H7 (cell line): ENCODE data around the gene FKBP8. TPM values are rescaled to one million over a fixed set of nuclear protein-coding genes. Genes with fewer than 3 reads are reported as not detected.
"Not testable (repeated sequence)": the region's sequence is repeated elsewhere in the genome, so short reads cannot be mapped to it uniquely, and the experiment has no call there.

ENCODE experiments used
- DNase-seq: peaks from one replicate; pipeline ENCODE4 v3.0.0; 2012
- H3K27me3 ChIP-seq: 2 replicates; pipeline ENCODE4 v1.6.0; 2011; ENCODE audit warnings: mild to moderate bottlenecking, low read length; ENCODE audit not compliant: control insufficient read depth, insufficient read depth
- H3K36me3 ChIP-seq: replicated peaks from 2 replicates; pipeline ENCODE4 v1.5.1; 2011; ENCODE audit warnings: low read length; ENCODE audit not compliant: control insufficient read depth, insufficient read depth
- H3K4me3 ChIP-seq: 2 replicates; pipeline ENCODE4 v1.5.1; 2011; ENCODE audit warnings: low read depth, mild to moderate bottlenecking, control low read depth, low read length, moderate library complexity; ENCODE audit not compliant: insufficient read depth
- total RNA-seq: library from RNA; depleted of rRNA; stranded (reverse); fragments of >200 nt; shearing (Covaris generic); gene quantifications from 2 replicates; pipeline ENCODE4 v1.2.3, GENCODE V29; 2014

The FKBP8 gene
- total RNA-seq, 1 experiment from 2014 or later: 446 TPM

DNA sequence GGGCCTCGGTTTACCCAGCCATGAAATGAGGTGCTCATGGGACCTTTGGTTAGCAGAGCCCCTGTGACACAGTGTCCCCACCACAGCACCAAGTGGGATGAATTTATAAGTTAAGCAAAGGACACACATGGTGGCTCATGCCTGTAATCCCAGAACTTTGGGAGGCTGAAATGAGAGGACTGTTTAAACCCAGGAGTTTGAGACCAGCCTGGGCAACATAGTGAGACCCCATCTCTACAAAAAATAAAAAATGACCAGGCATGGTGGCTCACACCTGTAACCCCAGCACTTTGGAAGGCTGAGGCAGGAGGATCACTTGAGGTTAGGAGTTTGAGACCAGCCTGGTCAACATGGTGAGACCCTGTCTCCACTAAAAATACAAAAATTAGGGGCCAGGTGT, 3.2 kb downstream of the FKBP8 start:
- peaks cover 28% of the 10 kb centered on the region for H3K36me3 ChIP-seq
- DNase-seq, H3K27me3 ChIP-seq, H3K4me3 ChIP-seq: not testable (repeated sequence)

DNA sequence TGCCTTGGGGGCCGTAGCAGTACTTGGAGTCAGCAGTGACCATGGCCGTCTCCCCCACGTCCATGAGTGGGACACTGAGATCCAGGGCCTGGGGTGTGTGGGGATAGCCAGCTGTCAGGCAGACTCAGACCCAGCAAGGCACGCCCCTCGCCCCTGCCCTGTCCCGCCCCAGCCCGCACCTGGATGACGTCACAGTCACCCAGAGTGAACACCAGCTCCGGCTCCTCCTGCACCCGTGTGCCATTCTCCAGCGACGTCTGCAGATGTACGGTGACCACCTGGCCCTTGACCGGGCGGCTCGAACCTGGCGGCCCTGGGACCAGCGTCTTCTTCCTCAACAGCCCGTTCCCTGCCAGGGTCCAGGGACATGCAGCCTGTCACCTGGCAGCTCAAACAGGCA, 4.0 kb downstream of the FKBP8 start:
- H3K36me3 ChIP-seq: peaks cover 28% of the 10 kb centered on the region
- no peaks in the 10 kb centered on the region for H3K27me3 ChIP-seq

GRCh38 chr19:18538115-18538514, 5.3 kb downstream of the FKBP8 start:
- Histone ChIP-seq H3K27me3 (no peaks in the 10 kb centered on the region), H3K36me3 (peaks cover 31% of the 10 kb centered on the region), H3K4me3 (no peak overlapping the region)
- peak; percentile 37 for DNase-seq

More for the DNA sequence above, 4.0 kb downstream of the FKBP8 start:
- H3K4me3 ChIP-seq: no peak overlapping the region
- DNase-seq: peak; percentile 37

- H3K36me3 ChIP-seq: peaks cover 38% of the 10 kb centered on the region
Observed at GRCh38 chr19:18537431-18537830, 5.9 kb downstream of the FKBP8 start.

DNA sequence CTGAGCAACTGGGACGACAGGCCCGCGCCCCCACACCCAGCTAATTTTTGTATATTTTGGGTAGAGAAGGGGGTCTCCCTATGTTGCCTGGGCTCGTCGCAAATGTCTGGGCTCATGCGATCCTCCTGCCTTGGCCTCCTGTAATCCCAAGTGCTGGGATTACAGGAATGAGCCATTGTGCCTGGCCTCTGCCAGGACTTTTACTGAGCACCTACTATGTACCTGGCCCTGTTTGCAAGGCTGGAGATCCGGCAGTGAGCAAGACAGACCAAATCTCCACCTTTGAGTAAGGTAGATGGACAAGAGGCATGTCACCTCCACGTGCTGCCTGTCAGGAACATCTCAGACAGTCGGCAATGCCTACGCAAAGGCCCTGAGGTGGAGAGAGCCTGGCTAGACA, 6.9 kb downstream of the FKBP8 start:
- no peak for DNase-seq
- H3K36me3 ChIP-seq: peaks cover 40% of the 10 kb centered on the region
- H3K27me3 ChIP-seq: no peaks in the 10 kb centered on the region
- H3K4me3 ChIP-seq: no peak overlapping the region

More at GRCh38 chr19:18537431-18537830, 5.9 kb downstream of the FKBP8 start:
- no peak overlapping the region for H3K4me3 ChIP-seq
- H3K27me3 ChIP-seq: no peaks in the 10 kb centered on the region
- peak; percentile 24 for DNase-seq

- Histone ChIP-seq H3K36me3 (peaks cover 32% of the 10 kb centered on the region), H3K27me3 (no peaks in the 10 kb centered on the region), H3K4me3 (no peak overlapping the region)
- DNase-seq: peak; percentile 40
Observed at GRCh38 chr19:18533058-18533457, 10.3 kb downstream of the FKBP8 start.

DNA sequence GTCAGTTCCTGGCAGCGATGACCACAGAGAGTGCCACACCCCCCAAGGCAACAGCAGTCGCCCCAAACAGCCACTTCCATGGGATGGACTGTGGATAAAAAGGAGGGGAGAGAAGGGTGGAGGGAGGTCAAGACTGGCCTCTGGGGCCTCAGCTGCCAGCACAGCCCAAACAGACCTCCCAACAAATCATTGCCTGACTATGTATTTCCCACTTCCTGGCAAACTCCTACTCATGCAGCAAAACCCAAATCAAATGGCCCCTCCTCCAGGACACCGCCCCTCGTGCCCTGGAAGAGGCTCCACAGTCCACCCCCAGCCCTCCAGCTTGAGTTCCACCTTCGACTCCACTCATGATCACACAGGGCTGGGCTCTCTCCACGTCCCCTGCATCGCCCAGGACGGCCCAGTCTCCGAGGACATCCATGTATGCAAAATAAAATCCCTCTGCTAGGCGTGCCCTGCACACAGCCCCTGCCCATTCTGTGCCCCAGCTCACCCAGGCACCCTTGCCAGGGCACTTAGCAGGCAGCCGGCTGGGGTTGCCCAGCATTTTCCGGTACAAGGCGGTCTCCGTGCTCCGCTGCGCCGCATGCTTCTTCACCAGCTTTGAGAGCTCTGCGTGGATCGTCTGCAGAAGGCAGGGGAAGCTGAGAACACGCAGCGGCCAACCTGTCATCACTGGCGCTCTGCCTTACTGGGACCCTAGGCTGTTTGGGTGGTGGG, 11.0 kb downstream of the FKBP8 start:
- H3K27me3 ChIP-seq: no peaks in the 10 kb centered on the region
- H3K36me3 ChIP-seq: peaks cover 30% of the 10 kb centered on the region
- no peak overlapping the region for H3K4me3 ChIP-seq
- peak; percentile 29 for DNase-seq

- no peak overlapping the region for H3K4me3 ChIP-seq
- H3K27me3 ChIP-seq: no peaks in the 10 kb centered on the region
- no peak for DNase-seq
- H3K36me3 ChIP-seq: peaks cover 25% of the 10 kb centered on the region
Observed at GRCh38 chr19:18531485-18531884, 11.9 kb downstream of the FKBP8 start.

- Histone ChIP-seq H3K36me3 (peaks cover 18% of the 10 kb centered on the region), H3K27me3 (no peaks in the 10 kb centered on the region)
Observed at GRCh38 chr19:18529782-18530181, 13.6 kb downstream of the FKBP8 start.

DNA sequence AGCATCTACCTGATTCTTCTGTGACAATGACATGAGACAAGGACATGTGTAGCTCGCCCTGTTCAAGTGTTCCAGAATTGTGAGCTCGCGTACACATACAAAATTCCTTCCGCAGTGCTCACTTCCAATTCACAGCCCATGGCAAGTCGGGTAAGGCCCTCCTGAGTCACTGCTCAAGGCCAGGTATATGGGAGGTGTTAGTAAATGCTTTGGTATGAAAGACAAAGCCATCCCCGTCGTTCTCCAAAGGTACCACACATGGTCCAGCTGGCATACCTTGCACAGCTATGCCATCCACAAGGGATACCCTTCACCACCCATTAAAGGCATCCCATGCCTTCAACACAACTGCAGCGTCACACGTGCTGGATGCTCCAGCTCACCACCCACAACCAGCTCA, 17.1 kb downstream of the FKBP8 start:
- H3K4me3 ChIP-seq: no peak overlapping the region
- no peaks in the 10 kb centered on the region for H3K27me3 ChIP-seq
- peaks cover 2% of the 10 kb centered on the region for H3K36me3 ChIP-seq
- no peak for DNase-seq

More at GRCh38 chr19:18529782-18530181, 13.6 kb downstream of the FKBP8 start:
- no peak for DNase-seq
- H3K4me3 ChIP-seq: no peak overlapping the region

- no peak overlapping the region for H3K4me3 ChIP-seq
- peak; percentile 64 for DNase-seq
- no peaks in the 10 kb centered on the region for H3K36me3 ChIP-seq
- H3K27me3 ChIP-seq: no peaks in the 10 kb centered on the region
Observed at GRCh38 chr19:18523841-18524240, 19.5 kb downstream of the FKBP8 start.

DNA sequence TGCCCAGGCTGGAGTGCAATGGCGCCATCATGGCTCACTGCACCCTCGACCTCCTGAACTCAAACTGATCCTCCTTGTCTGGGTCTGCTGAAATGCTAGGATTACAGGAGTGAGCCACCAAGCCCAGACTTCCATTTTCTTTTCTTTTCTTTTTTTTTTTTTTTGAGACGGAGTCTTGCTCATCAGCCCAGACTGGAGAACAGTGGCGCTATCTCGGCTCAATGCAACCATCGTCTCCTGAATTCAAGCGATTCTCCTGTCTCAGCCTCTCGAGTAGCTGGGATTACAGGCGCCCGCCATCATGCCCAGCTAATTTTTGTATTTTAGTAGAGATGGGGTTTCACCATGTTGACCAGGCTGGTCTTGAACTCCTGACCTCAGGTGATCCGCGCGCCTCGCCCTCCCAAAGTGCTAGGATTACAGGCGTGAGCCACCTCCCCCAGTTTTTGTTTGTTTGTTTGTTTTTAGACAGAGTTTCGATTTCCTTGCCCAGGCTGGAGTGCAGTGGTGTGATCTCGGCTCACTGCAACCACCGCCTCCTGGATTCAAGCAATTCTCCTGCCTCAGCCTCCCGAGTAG, 20.4 kb downstream of the FKBP8 start:
- H3K36me3 ChIP-seq, DNase-seq, H3K27me3 ChIP-seq: not testable (repeated sequence)
- 0 out of 2 replicates have a peak overlapping the region, but pooled peaks have one; percentile 9 for H3K4me3 ChIP-seq

GRCh38 chr19:18522124-18522861, 21.1 kb downstream of the FKBP8 start:
- Histone ChIP-seq H3K36me3 (no peaks in the 10 kb centered on the region), H3K4me3 (peak overlapping the region; percentile 99; the same call in 1 of the 2 replicates), H3K27me3 (no peaks in the 10 kb centered on the region)
- peak; percentile 99 for DNase-seq

DNA sequence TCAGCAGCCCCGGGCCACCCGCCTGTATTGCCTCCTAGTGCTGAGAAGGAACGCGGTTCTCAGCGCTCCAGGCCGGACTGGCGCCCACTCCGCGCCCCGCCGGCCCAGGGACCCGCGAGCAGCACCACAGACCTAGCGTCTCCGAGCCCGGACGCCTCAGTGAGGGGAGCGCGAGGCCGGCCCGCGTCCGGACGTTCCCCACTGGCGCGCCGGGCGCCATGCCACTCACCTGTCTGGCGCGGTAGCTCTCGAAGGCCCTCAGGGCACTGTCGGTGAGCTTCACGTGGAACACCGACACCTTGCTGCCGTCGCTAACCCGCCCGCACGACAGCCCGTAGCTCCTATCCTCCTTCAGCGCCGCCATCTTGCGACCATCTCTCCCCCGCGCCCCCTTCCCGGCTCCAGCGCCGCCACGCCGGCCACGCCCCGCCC, 21.7 kb downstream of the FKBP8 start, which contains the start of gene ELL:
Gene ELL, minus strand, starts transcription at position 379 of the 432 bp plus-strand sequence. Its CDS starts 15 bp downstream, at position 364.
- Histone ChIP-seq H3K36me3 (no peaks in the 10 kb centered on the region), H3K4me3 (peak within 1 kb of the TSS; percentile 99), H3K27me3 (no peaks in the 10 kb centered on the region)
- no peak for DNase-seq
